ENCODE results near the gene CCBE1. TPM values are rescaled to one million over a fixed set of nuclear protein-coding genes. Genes with fewer than 3 reads are reported as not detected.

CCBE1 gene
- total RNA-seq, 1 donor = under 0.01 TPM

DNA sequence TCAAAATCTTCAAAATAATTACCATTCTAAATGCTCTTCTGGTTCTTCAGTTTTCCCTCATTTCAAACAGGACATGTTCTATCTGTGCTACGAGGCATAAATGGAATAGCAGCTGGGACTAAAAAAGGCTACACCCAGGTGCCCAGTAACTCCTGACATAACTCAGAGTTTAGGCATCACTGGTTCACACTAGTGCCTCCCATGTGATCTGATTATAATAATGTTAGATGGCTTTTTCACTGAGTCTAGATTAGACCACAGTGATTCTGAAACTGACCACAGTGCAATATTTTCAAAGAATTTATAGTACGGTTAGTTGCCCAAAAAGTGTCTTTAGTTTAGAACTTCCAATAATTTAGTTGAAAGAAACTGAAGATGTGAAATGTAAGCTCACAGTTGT, 123.3 kb downstream of the CCBE1 start:
- no peaks in the 10 kb centered on the region for H3K27me3 ChIP-seq (ENCODE audit: insufficient read depth, low read length)
- H3K9me3 ChIP-seq (ENCODE audit: low read depth, low read length) = no peaks in the 10 kb centered on the region
- no peaks in the 10 kb centered on the region for H3K4me1 ChIP-seq (ENCODE audit: insufficient read depth, low read length)

GRCh38 chr18:59571902-59572301, 125.3 kb downstream of the CCBE1 start:
- H3K4me3 ChIP-seq (ENCODE audit: low read length) = no peak overlapping the region
- no peaks in the 10 kb centered on the region for H3K9me3 ChIP-seq (ENCODE audit: low read depth, low read length)
- no peaks in the 10 kb centered on the region for H3K27me3 ChIP-seq (ENCODE audit: insufficient read depth, low read length)
- no peaks in the 10 kb centered on the region for H3K4me1 ChIP-seq (ENCODE audit: insufficient read depth, low read length)

More for the DNA sequence above, 123.3 kb downstream of the CCBE1 start:
- H3K4me3 ChIP-seq (ENCODE audit: low read length) = no peak overlapping the region

DNA sequence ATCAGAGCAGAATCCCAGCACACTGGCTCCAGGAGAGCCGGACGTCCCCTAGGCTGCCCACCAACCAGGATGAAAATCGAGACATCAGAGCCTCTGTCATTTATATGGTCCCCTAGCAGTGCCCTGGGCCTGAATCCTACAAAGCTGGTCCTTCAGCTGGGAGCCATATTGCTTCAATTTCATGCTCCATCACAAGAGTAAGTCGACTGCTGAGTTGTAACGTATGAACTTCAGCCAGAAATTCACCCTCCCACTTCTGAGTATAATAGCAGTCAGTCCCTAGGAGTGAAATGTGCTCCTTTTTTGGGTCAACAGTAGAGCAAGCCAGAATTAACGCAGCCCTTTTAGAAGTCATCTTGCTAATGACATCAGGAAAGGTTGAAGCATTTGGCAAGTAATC, 126.4 kb downstream of the CCBE1 start:
- Histone ChIP-seq H3K9me3 (ENCODE audit: low read depth, low read length) (no peaks in the 10 kb centered on the region), H3K4me1 (ENCODE audit: insufficient read depth, low read length) (no peaks in the 10 kb centered on the region), H3K4me3 (ENCODE audit: low read length) (no peak overlapping the region), H3K27me3 (ENCODE audit: insufficient read depth, low read length) (no peaks in the 10 kb centered on the region)

GRCh38 chr18:59570101-59570775, 127.0 kb downstream of the CCBE1 start:
- Histone ChIP-seq H3K4me1 (ENCODE audit: insufficient read depth, low read length) (no peaks in the 10 kb centered on the region), H3K27me3 (ENCODE audit: insufficient read depth, low read length) (no peaks in the 10 kb centered on the region), H3K4me3 (ENCODE audit: low read length) (no peak overlapping the region), H3K9me3 (ENCODE audit: low read depth, low read length) (no peaks in the 10 kb centered on the region)

GRCh38 chr18:59569390-59569791, 127.8 kb downstream of the CCBE1 start:
- Histone ChIP-seq H3K9me3 (ENCODE audit: low read depth, low read length) (no peaks in the 10 kb centered on the region), H3K27me3 (ENCODE audit: insufficient read depth, low read length) (no peaks in the 10 kb centered on the region), H3K4me1 (ENCODE audit: insufficient read depth, low read length) (no peaks in the 10 kb centered on the region), H3K4me3 (ENCODE audit: low read length) (no peak overlapping the region)

GRCh38 chr18:59567431-59567830, 129.8 kb downstream of the CCBE1 start:
- Histone ChIP-seq H3K4me3 (ENCODE audit: low read length) (no peak overlapping the region), H3K9me3 (ENCODE audit: low read depth, low read length) (no peaks in the 10 kb centered on the region), H3K27me3 (ENCODE audit: insufficient read depth, low read length) (no peaks in the 10 kb centered on the region), H3K4me1 (ENCODE audit: insufficient read depth, low read length) (no peaks in the 10 kb centered on the region)

- Histone ChIP-seq H3K4me3 (ENCODE audit: low read length) (no peak overlapping the region), H3K27me3 (ENCODE audit: insufficient read depth, low read length) (no peaks in the 10 kb centered on the region), H3K4me1 (ENCODE audit: insufficient read depth, low read length) (no peaks in the 10 kb centered on the region), H3K9me3 (ENCODE audit: low read depth, low read length) (no peaks in the 10 kb centered on the region)
These were observed 130.7 kb downstream of the CCBE1 start for GRCh38 chr18:59566533-59566971.

DNA sequence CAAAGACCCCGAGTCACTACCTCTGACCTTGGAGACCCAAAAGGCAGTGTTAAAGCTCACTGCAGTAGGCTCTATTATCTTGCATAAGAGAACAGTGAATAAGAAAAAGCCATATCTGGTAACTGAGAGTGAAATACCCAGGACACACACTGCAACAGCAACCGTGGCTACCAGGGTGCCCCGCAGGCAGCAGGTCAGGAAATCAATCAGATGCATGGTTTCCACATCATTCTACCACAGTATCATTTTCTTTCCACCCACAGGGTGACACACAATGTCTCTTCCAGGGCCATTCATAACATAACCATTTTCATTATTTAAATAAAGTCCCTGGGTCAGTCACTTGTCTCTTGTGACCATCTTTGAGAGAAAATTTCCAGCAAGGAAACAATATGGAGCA, 131.3 kb downstream of the CCBE1 start:
- Histone ChIP-seq H3K9me3 (ENCODE audit: low read depth, low read length) (no peaks in the 10 kb centered on the region), H3K4me1 (ENCODE audit: insufficient read depth, low read length) (no peaks in the 10 kb centered on the region), H3K27me3 (ENCODE audit: insufficient read depth, low read length) (no peaks in the 10 kb centered on the region), H3K4me3 (ENCODE audit: low read length) (no peak overlapping the region)

DNA sequence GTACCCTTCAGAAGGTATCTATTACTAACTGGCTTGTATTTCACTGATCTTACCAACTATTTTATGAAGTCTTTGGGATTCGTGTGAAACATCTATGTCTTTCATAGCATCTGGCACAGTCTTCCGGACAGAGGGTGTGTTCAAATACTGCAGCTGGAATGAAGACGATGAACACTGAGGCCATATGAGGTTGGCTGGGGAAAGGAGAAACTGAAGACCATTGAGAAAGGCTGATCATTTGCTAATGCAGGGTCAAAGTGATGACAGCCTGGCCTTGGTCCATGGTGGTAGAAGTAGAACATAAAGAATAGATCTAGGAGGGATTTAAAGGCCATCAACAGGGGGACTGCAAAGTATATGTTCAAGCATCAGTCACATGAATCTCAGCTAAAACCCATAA, 132.7 kb downstream of the CCBE1 start:
- no peaks in the 10 kb centered on the region for H3K4me1 ChIP-seq (ENCODE audit: insufficient read depth, low read length)
- no peaks in the 10 kb centered on the region for H3K27me3 ChIP-seq (ENCODE audit: insufficient read depth, low read length)
- no peaks in the 10 kb centered on the region for H3K9me3 ChIP-seq (ENCODE audit: low read depth, low read length)
- no peak overlapping the region for H3K4me3 ChIP-seq (ENCODE audit: low read length)

GRCh38 chr18:59563176-59563785, 133.9 kb downstream of the CCBE1 start:
- Histone ChIP-seq H3K27me3 (ENCODE audit: insufficient read depth, low read length) (no peaks in the 10 kb centered on the region), H3K4me3 (ENCODE audit: low read length) (no peak overlapping the region), H3K4me1 (ENCODE audit: insufficient read depth, low read length) (no peaks in the 10 kb centered on the region), H3K9me3 (ENCODE audit: low read depth, low read length) (no peaks in the 10 kb centered on the region)

GRCh38 chr18:59562751-59563150, 134.5 kb downstream of the CCBE1 start:
- H3K4me1 ChIP-seq (ENCODE audit: insufficient read depth, low read length) = no peaks in the 10 kb centered on the region
- no peak overlapping the region for H3K4me3 ChIP-seq (ENCODE audit: low read length)
- H3K27me3 ChIP-seq (ENCODE audit: insufficient read depth, low read length) = no peaks in the 10 kb centered on the region
- no peaks in the 10 kb centered on the region for H3K9me3 ChIP-seq (ENCODE audit: low read depth, low read length)

DNA sequence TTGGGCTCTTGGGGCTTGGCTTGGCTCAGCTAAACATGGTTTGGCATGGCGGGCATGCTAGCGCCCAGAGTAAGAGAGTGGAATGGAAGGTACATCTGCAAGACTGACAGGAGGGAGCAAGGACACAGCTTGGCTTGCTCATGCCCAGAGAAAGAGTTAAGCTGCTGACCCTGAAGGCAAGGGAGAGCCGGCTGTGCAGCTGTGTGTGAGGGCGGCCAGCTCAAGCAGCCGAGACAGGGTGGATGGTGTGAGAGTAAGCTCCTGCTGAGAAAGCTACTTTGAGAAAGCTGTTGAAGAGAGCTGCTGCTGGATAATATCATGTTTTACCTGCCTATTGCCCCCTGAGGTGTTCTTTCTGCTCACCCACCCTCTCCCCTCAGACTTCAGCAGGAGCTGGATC, 135.6 kb downstream of the CCBE1 start:
- Histone ChIP-seq H3K9me3 (ENCODE audit: low read depth, low read length) (no peaks in the 10 kb centered on the region), H3K4me1 (ENCODE audit: insufficient read depth, low read length) (no peaks in the 10 kb centered on the region), H3K4me3 (ENCODE audit: low read length) (no peak overlapping the region), H3K27me3 (ENCODE audit: insufficient read depth, low read length) (no peaks in the 10 kb centered on the region)

GRCh38 chr18:59560556-59560955, 136.7 kb downstream of the CCBE1 start:
- Histone ChIP-seq H3K9me3 (ENCODE audit: low read depth, low read length) (no peaks in the 10 kb centered on the region), H3K27me3 (ENCODE audit: insufficient read depth, low read length) (no peaks in the 10 kb centered on the region), H3K4me3 (ENCODE audit: low read length) (no peak overlapping the region), H3K4me1 (ENCODE audit: insufficient read depth, low read length) (no peaks in the 10 kb centered on the region)

DNA sequence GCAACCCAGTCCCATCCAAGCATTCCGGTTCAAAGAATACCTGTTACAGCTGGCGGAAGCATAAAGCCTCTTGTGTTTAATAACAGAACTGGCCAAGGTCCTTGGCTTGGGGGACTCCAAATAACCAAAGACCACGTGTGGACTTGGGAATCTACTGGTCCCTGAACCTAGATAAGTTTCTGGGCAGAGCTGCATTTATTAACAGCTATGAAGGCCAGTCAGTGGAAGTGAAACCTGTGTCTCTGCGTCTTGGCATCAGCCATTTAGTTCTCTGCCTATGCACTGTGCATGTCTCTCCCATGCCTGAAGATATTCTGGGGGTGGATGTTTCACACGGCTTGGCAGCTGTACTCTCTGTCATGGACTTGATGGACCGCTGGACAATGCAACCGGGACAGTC, 137.7 kb downstream of the CCBE1 start:
- H3K9me3 ChIP-seq (ENCODE audit: low read depth, low read length) = no peaks in the 10 kb centered on the region
- no peaks in the 10 kb centered on the region for H3K4me1 ChIP-seq (ENCODE audit: insufficient read depth, low read length)
- no peaks in the 10 kb centered on the region for H3K27me3 ChIP-seq (ENCODE audit: insufficient read depth, low read length)
- H3K4me3 ChIP-seq (ENCODE audit: low read length) = no peak overlapping the region

DNA sequence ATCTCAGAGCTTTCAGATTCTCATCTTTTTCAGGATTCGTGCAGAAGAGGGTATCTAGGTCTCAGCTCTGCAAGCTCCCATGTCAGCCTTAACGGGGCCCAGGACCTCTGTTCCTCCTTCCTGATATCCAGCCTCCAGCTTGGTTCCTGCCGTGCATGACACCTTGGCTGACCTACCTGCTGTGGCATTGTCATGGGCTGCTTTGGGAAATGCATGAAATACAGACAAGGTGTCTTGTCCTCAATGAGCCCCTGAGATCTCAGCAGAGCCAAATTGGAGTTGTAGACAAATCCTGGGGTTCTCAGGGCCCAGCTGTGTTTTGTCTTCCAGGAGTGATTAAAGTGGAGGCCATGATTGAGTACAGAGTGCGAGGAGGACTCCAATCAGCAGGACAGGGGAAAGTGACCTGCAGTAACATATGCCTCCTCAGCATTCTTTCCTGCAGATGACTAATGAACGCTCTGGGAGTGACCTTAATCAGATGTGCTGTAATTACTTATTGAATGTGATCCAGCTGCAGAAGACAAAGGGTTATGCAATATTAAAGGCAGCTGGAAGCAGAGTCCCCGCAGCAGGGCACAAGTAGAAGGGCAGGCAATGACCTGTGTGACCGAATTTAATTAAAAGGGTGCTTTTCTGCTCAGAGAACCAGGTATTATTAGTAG, 141.1 kb downstream of the CCBE1 start:
- no peaks in the 10 kb centered on the region for H3K9me3 ChIP-seq (ENCODE audit: low read depth, low read length)
- no peaks in the 10 kb centered on the region for H3K27me3 ChIP-seq (ENCODE audit: insufficient read depth, low read length)
- no peak overlapping the region for H3K4me3 ChIP-seq (ENCODE audit: low read length)
- no peaks in the 10 kb centered on the region for H3K4me1 ChIP-seq (ENCODE audit: insufficient read depth, low read length)

Measured in mononuclear cell (primary cell).